Stimulated activated CD4-positive, alpha-beta T cell treated with anti-CD3 and anti-CD28 coated beads, Interleukin-15, amount 100 ng/mL, for 1 hour (primary cell): Measurements from ENCODE around the gene SOWAHB.

Experiments used
- DNase-seq, 2 donors: peaks; one replicate each; pipeline ENCODE4 v3.0.0-alpha.2; 2020; ENCODE audit warnings: low read depth in 1 of 2, low spot score in 1 of 2

SOWAHB gene

GRCh38 chr4:76856243-76857073 lies 41.5 kb downstream of the SOWAHB start:
- DNase-seq: no peak

DNA sequence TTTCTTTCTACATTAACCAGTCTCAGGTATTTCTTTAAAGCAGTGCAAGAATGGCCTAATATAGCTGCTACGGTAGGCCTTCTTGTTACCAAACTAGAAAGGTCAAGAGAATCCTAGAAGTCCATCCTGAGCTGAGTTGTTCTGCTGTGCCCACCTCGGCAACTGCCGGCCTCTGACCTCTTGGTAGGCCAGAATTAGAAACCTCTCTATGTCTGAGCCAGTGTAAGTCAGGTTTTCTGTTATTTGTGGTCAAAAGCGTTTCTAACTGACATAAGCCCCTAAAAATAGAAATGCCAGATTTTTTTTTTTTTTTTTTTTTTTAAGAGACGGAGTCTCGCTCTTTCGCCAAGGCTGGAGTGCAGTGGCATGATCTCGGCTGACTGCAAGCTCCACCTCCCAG lies 43.1 kb downstream of the SOWAHB start:
- no peak for DNase-seq

DNA sequence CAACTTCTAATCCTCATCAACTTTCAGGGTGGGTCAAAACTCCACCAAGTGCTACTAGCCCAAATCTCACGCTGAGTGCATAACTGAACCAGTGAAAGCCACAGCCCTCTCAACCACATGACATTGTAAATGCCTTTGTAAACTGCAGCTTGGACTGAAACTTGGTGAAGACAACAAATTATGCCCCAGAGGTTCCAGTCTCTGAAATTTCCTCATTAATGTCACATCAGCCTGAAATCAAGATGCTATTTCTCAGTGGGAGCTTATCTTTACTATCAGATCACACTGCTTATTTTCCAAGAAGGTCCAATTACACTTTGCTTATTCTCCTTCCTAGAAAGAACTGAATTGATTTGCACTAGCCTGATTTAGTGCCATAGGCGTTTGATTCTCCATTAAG lies 46.6 kb downstream of the SOWAHB start:
- no peak for DNase-seq

GRCh38 chr4:76850010-76850441 lies 47.9 kb downstream of the SOWAHB start:
- DNase-seq: no peak
